K562 (cell line): Measurements from ENCODE around the gene COL4A6. TPM values are rescaled to one million over a fixed set of nuclear protein-coding genes. Genes with fewer than 3 reads are reported as not detected.

Source experiments
- ATAC-seq: fragments of 200-7000 bp; cut with Tn5 transposase; 3 replicates; pipeline ENCODE4 v1.9.1; 2020; ENCODE audit warnings: moderate library complexity
- BruUV-seq: library from RNA; stranded (reverse); fragments of 400-500 nt; replicated peaks from 2 replicates; lab custom pipeline; 2021; lab: Mats Ljungman, UMichigan
- CTCF ChIA-PET: fragments of 300-600 bp; formaldehyde crosslinking; extraction: SDS; loops from one replicate; lab custom pipeline; 2021; ENCODE audit warnings: low intra/inter-chr PET ratio; lab: Yijun Ruan, JAX
- POLR2A ChIA-PET: fragments of 300-600, 350-650 bp; sonication (Branson Sonifier 250); formaldehyde crosslinking; extraction: SDS; loops from one replicate; lab custom pipeline; 2021; ENCODE audit warnings: antibody characterized with exemption, inconsistent platforms; lab: Yijun Ruan, JAX
- DNase-seq, 4 experiments: peaks; one replicate each; pipeline versions ENCODE4 v3.0.0 to v3.0.0-alpha.2; 2011 to 2018; ENCODE audit warnings: low spot score in 3 of 4, mixed read lengths in 3 of 4; ENCODE audit errors: extremely low read depth in 1 of 4
- FAIRE-seq: peaks from 2 replicates; lab custom pipeline; 2011; peaks lifted over from hg19 to GRCh38; lab: Jason Lieb, UNC
- H2AFZ ChIP-seq: 2 replicates; pipeline ENCODE4 v1.6.0; 2011; ENCODE audit warnings: low read depth, low read length, control low read depth, inconsistent platforms
- H3K27ac ChIP-seq: fragments of 200-600 bp; 3 replicates; pipeline ENCODE4 v1.8.0; 2011; ENCODE audit warnings: low read depth, mild to moderate bottlenecking, control low read depth, inconsistent platforms, low read length, moderate library complexity, mixed read lengths; ENCODE audit errors: extremely low read depth
- H3K27me3 ChIP-seq, 2 experiments: fragments of 300-600 bp in 1 of 2; 2 replicates in 1 of 2; 3 replicates in 1 of 2; pipeline versions ENCODE4 v1.6.0 to v1.8.0; 2011; ENCODE audit warnings: inconsistent platforms in 2 of 2, low read length in 2 of 2, mild to moderate bottlenecking in 1 of 2, mixed read lengths in 1 of 2, moderate library complexity in 1 of 2; ENCODE audit not compliant: control insufficient read depth in 2 of 2, insufficient read depth in 2 of 2
- H3K36me3 ChIP-seq: fragments of 300-600 bp; 3 replicates; pipeline ENCODE4 v1.8.0; 2011; ENCODE audit warnings: mild to moderate bottlenecking, low read length, inconsistent platforms; ENCODE audit not compliant: control insufficient read depth, insufficient read depth
- H3K4me1 ChIP-seq, 2 experiments: fragments of 200-600 bp in 1 of 2; replicated peaks in 1 of 2; 2 replicates in 1 of 2; 3 replicates in 1 of 2; pipeline versions ENCODE4 v1.5.1 to v1.8.0; 2011; ENCODE audit warnings: inconsistent platforms in 2 of 2, low read length in 2 of 2, mild to moderate bottlenecking in 1 of 2, mixed read lengths in 1 of 2, moderate library complexity in 1 of 2; ENCODE audit not compliant: control insufficient read depth in 2 of 2, insufficient read depth in 2 of 2
- H3K4me2 ChIP-seq: 2 replicates; pipeline ENCODE4 v1.6.1; 2011; ENCODE audit warnings: low read length, control low read depth, inconsistent platforms, mixed read lengths; ENCODE audit not compliant: insufficient read depth
- H3K4me3 ChIP-seq: fragments of 200-600 bp; sonication (generic), shearing (Covaris generic); 2 replicates; pipeline ENCODE4 v1.5.1; 2016; ENCODE audit warnings: control low read depth, inconsistent platforms
- H3K79me2 ChIP-seq: fragments of 200-600 bp; 3 replicates; pipeline ENCODE4 v1.8.0; 2011; ENCODE audit warnings: low read length, inconsistent platforms; ENCODE audit not compliant: control insufficient read depth, insufficient read depth
- H3K9ac ChIP-seq, 2 experiments: 2 replicates each; pipeline versions ENCODE4 v1.6.0 to v1.6.1; 2011; ENCODE audit warnings: low read depth in 2 of 2, low read length in 2 of 2, control low read depth in 1 of 2, inconsistent platforms in 1 of 2, mild to moderate bottlenecking in 1 of 2, mixed read lengths in 1 of 2; ENCODE audit not compliant: insufficient read depth in 1 of 2
- H3K9me1 ChIP-seq: one replicate; pipeline ENCODE4 v1.6.0; 2011; ENCODE audit warnings: inconsistent platforms, mild to moderate bottlenecking, low read length, moderate library complexity; ENCODE audit not compliant: control insufficient read depth, insufficient read depth
- H3K9me3 ChIP-seq: replicated peaks from 2 replicates; pipeline ENCODE4 v1.5.1; 2011; ENCODE audit warnings: low read depth, low read length, inconsistent platforms; ENCODE audit not compliant: control insufficient read depth, insufficient read depth
- H4K20me1 ChIP-seq: replicated peaks from 2 replicates; pipeline ENCODE4 v1.6.1; 2011; ENCODE audit warnings: low read length, inconsistent platforms, mixed read lengths; ENCODE audit not compliant: control insufficient read depth, insufficient read depth
- GATA2 ChIP-seq: sonication (generic); formaldehyde crosslinking; IDR thresholded peaks from 2 replicates; pipeline ENCODE4 v1.4.0; 2020; ENCODE audit warnings: mild to moderate bottlenecking, missing genetic modification reagents
- NFE2 ChIP-seq: IDR thresholded peaks from 2 replicates; pipeline ENCODE4 v1.6.1; 2014; ENCODE audit warnings: antibody characterized with exemption, low read depth
- NR1H2 ChIP-seq: sonication (generic); formaldehyde crosslinking; IDR thresholded peaks from 2 replicates; pipeline ENCODE4 v1.4.0; 2020; ENCODE audit warnings: mild to moderate bottlenecking, missing genetic modification reagents
- RBBP5 ChIP-seq: fragments of 200-600 bp; sonication (generic); IDR thresholded peaks from 2 replicates; pipeline ENCODE4 v1.6.1; 2012; ENCODE audit warnings: borderline replicate concordance, mild to moderate bottlenecking, low read length, control low read depth, inconsistent platforms; ENCODE audit not compliant: insufficient read depth, poor library complexity, severe bottlenecking
- WGBS: fragments of 100-300 bp; shearing (Covaris generic); methylation state at CpG from one replicate; pipeline ENCODE4 v1.1.6; 2016; ENCODE audit warnings: low coverage, mixed read lengths; ENCODE audit not compliant: insufficient coverage; ENCODE audit errors: missing lambda C conversion rate; 5-methylcytosine and 5-hydroxymethylcytosine counted together
- in situ Hi-C: fragments of 300-500 bp; cut with MboI; formaldehyde crosslinking; loops from 4 replicates; pipeline ENCODE4 v1.15.0; 2018; ENCODE audit warnings: inconsistent platforms, mixed read lengths
- intact Hi-C: fragments of 100-400 bp; cut with micrococcal nuclease; formaldehyde crosslinking; loops from 2 replicates; pipeline ENCODE4 v1.14.2; 2022
- polyA plus RNA-seq, 8 experiments: library from polyadenylated mRNA; depleted of rRNA in 4 of 8; stranded (reverse) in 5 of 8; unstranded in 3 of 8; fragments of >200 nt; fragmentation: Nextera tagmentation in 2 of 8; fragmentation: Illumina TruSeq in 1 of 8; extraction: Ambion mirVana in 2 of 8; extraction: Trizol in 1 of 8; gene quantifications; 2 replicates each; pipeline versions ENCODE4 v1.2.1 to v1.2.3, GENCODE V29; 2011 to 2014; ENCODE audit warnings: inconsistent platforms in 1 of 8, missing spikeins in 1 of 8
- total RNA-seq, 7 experiments: library from RNA; depleted of rRNA in 6 of 7; stranded (reverse); fragments of >200 nt in 6 of 7; fragmentation: Illumina TruSeq in 2 of 7; extraction: Trizol in 2 of 7; gene quantifications; 2 replicates each; pipeline versions ENCODE4 v1.2.1 to v1.2.3, GENCODE V29; 2011 to 2021; ENCODE audit warnings: low replicate concordance in 1 of 7
- TF ChIP-seq, protein P1 (sequence below): fragments of 450-650 bp; IDR thresholded peaks from 2 replicates; pipeline ENCODE4 v1.6.1; 2018; ENCODE audit not compliant: partially characterized antibody

The COL4A6 gene
- total and polyA plus RNA-seq, 9 of the 15 experiments (the other 6 are each of a cell fraction or from before 2014, with no cell fraction given): 0.02 to 0.05 TPM; not detected in 7

DNA sequence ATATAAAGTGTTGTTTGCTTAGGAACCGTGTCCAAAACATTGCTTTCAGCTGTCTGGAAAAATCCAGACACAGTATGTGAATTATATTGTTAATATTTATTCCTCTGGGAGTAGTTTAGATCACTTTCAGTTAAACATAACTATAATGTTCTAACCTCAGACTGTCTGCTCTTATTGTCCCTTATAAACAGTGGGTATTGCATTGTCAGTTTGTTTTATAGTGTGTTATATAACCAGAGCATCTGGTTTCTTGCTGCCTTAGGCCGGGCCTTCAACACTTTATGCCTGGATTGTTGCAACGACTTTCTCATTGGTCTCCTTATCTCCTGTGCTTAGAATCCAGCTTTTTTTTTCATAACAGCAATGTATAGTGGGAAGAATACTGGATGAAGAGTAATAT is 320.2 kb downstream of the COL4A6 start:
- H3K4me2 ChIP-seq: no peak overlapping the region
- BruUV-seq: no TSS peak
- in situ Hi-C loops: no loop called here

More for the DNA sequence above, 320.2 kb downstream of the COL4A6 start:
- TF ChIP-seq RBBP5: no peak
- no peak for TF ChIP-seq NR1H2 (CRISPR knock-in tag)
- no peak for TF ChIP-seq GATA2 (CRISPR knock-in tag)
- TF ChIP-seq NFE2: no peak
- TF ChIP-seq, protein P1, sequence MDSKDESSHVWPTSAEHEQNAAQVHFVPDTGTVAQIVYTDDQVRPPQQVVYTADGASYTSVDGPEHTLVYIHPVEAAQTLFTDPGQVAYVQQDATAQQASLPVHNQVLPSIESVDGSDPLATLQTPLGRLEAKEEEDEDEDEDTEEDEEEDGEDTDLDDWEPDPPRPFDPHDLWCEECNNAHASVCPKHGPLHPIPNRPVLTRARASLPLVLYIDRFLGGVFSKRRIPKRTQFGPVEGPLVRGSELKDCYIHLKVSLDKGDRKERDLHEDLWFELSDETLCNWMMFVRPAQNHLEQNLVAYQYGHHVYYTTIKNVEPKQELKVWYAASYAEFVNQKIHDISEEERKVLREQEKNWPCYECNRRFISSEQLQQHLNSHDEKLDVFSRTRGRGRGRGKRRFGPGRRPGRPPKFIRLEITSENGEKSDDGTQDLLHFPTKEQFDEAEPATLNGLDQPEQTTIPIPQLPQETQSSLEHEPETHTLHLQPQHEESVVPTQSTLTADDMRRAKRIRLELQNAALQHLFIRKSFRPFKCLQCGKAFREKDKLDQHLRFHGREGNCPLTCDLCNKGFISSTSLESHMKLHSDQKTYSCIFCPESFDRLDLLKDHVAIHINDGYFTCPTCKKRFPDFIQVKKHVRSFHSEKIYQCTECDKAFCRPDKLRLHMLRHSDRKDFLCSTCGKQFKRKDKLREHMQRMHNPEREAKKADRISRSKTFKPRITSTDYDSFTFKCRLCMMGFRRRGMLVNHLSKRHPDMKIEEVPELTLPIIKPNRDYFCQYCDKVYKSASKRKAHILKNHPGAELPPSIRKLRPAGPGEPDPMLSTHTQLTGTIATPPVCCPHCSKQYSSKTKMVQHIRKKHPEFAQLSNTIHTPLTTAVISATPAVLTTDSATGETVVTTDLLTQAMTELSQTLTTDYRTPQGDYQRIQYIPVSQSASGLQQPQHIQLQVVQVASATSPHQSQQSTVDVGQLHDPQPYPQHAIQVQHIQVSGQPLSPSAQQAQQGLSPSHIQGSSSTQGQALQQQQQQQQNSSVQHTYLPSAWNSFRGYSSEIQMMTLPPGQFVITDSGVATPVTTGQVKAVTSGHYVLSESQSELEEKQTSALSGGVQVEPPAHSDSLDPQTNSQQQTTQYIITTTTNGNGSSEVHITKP: no peak
- Histone ChIP-seq H3K27me3 (no peaks in the 10 kb centered on the region), H4K20me1 (no peaks in the 10 kb centered on the region), H3K9ac (no peak overlapping the region), H3K4me3 (no peak overlapping the region), H3K27ac (no peak overlapping the region), H3K79me2 (no peaks in the 10 kb centered on the region), H3K4me1 (no peaks in the 10 kb centered on the region; a peak in 1 of 5 replicates), H3K9me1 (no peaks in the 10 kb centered on the region), H3K9me3 (no peaks in the 10 kb centered on the region), H2AFZ (no peak overlapping the region), H3K36me3 (no peaks in the 10 kb centered on the region)
- ATAC-seq (no peak), DNase-seq (no peak), FAIRE-seq (no peak)
- CTCF ChIA-PET: no interaction called here
- WGBS: 32% methylated on average over 3 of the region's 3 CpGs
- POLR2A ChIA-PET: interaction anchor here (0.5 to 1.3 kb wide), 2 partner anchors 13 to 40 kb away, joined by 3 read pairs; no protein-coding TSS in a partner anchor
- intact Hi-C loops: no loop called here
